ENCODE data around the gene USP10.
A peak's percentile ranks its signal among the peaks of the same experiment; 100 is the strongest.

USP10 gene

GRCh38 chr16:84663433-84664101 lies 36.2 kb upstream of the USP10 start:
- no peak for ATAC-seq
- TF ChIP-seq GLIS3 (CRISPR knock-in tag; IDR thresholded peaks at IDR 0.05), result no peak
- no peak for TF ChIP-seq CREB5 (CRISPR knock-in tag; IDR thresholded peaks at IDR 0.05; ENCODE audit: low read depth)
- TF ChIP-seq CSDC2 (CRISPR knock-in tag; IDR thresholded peaks at IDR 0.05), result no peak
- TF ChIP-seq ESRRG (CRISPR knock-in tag; IDR thresholded peaks at IDR 0.05), result no peak
- no peak for TF ChIP-seq ZFP3 (CRISPR knock-in tag; IDR thresholded peaks at IDR 0.05)
- no peak for TF ChIP-seq TCF4 (CRISPR knock-in tag; IDR thresholded peaks at IDR 0.05; ENCODE audit: borderline replicate concordance)
- no peak for TF ChIP-seq POU6F1 (CRISPR knock-in tag; IDR thresholded peaks at IDR 0.05; ENCODE audit: borderline replicate concordance, low read depth)
- no peak for TF ChIP-seq RARB (CRISPR knock-in tag; IDR thresholded peaks at IDR 0.05)
- no peak for TF ChIP-seq ARNTL (CRISPR knock-in tag; IDR thresholded peaks at IDR 0.05; ENCODE audit: borderline replicate concordance, low read depth)

GRCh38 chr16:84665359-84665758 lies 34.4 kb upstream of the USP10 start:
- no peak for ATAC-seq
- TF ChIP-seq ZFP3 (CRISPR knock-in tag; IDR thresholded peaks at IDR 0.05) (no peak), ZNF70 (CRISPR knock-in tag; IDR thresholded peaks at IDR 0.05) (no peak), ARNTL (CRISPR knock-in tag; IDR thresholded peaks at IDR 0.05; ENCODE audit: borderline replicate concordance, low read depth) (no peak), ZC3H10 (CRISPR knock-in tag; IDR thresholded peaks at IDR 0.05) (no peak)

- no peak for ATAC-seq
- TF ChIP-seq ZC3H10 (CRISPR knock-in tag; IDR thresholded peaks at IDR 0.05) (no peak), PATZ1 (CRISPR knock-in tag; IDR thresholded peaks at IDR 0.05; ENCODE audit: borderline replicate concordance) (no peak), ZFP3 (CRISPR knock-in tag; IDR thresholded peaks at IDR 0.05) (no peak), ZNF70 (CRISPR knock-in tag; IDR thresholded peaks at IDR 0.05) (no peak), CSDC2 (CRISPR knock-in tag; IDR thresholded peaks at IDR 0.05) (no peak)
Measured at GRCh38 chr16:84665843-84666242, 34.0 kb upstream of the USP10 start.

GRCh38 chr16:84667600-84668309 lies 32.0 kb upstream of the USP10 start:
- peak; percentile 60 for ATAC-seq

GRCh38 chr16:84670063-84670462 lies 29.7 kb upstream of the USP10 start:
- no peak for TF ChIP-seq RARB (CRISPR knock-in tag; IDR thresholded peaks at IDR 0.05)
- no peak for TF ChIP-seq ARNTL (CRISPR knock-in tag; IDR thresholded peaks at IDR 0.05; ENCODE audit: borderline replicate concordance, low read depth)
- TF ChIP-seq TOX (CRISPR knock-in tag; IDR thresholded peaks at IDR 0.05; ENCODE audit: borderline replicate concordance), result no peak
- TF ChIP-seq CREB5 (CRISPR knock-in tag; IDR thresholded peaks at IDR 0.05; ENCODE audit: low read depth), result no peak
- no peak for TF ChIP-seq ZNF565 (CRISPR knock-in tag; conservative IDR thresholded peaks at IDR 0.05; ENCODE audit: low read depth)
- TF ChIP-seq CSDC2 (CRISPR knock-in tag; IDR thresholded peaks at IDR 0.05), result no peak
- TF ChIP-seq PPARA (CRISPR knock-in tag; IDR thresholded peaks at IDR 0.05; ENCODE audit: borderline replicate concordance), result no peak
- no peak for ATAC-seq

More at GRCh38 chr16:84667600-84668309, 32.0 kb upstream of the USP10 start:
- TF ChIP-seq ISL1 (CRISPR knock-in tag; IDR thresholded peaks at IDR 0.05), result peak; percentile 32
- TF ChIP-seq TCF4 (CRISPR knock-in tag; IDR thresholded peaks at IDR 0.05; ENCODE audit: borderline replicate concordance), result peak; percentile 86; the same call in 1 of the 2 replicates
- TF ChIP-seq CSRNP3 (CRISPR knock-in tag; IDR thresholded peaks at IDR 0.05), result no peak

All from SK-N-SH treated with all-trans-retinoic acid at 6 μM for 48 hours (cell line).